ENCODE measurements around the gene IFI27. TPM values are rescaled to one million over a fixed set of nuclear protein-coding genes. Genes with fewer than 3 reads are reported as not detected.

Gene IFI27
- total RNA-seq, 1 donor from 2014 or later = 3.7 TPM

DNA sequence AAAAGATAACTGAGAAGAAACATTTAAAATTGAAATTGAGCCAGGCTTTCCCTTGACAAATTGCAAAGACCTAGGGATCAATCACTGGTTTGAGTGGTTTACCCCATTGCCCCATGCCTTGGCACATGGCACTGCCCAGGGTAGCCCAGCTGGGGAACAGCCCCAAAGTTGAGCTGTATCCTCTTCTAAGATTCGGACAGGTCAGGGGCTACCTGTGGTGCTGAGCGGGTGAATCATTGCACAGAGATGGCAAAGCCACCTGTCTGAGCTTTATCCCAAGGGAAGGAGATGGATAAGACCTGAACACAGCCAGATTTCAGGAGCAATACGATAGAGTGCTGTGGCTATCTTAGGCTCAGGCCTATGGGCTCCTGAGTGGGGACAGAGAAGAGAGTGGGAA, 11.9 kb downstream of the IFI27 start:
- Mint-ChIP-seq H3K9me3 (ENCODE audit: unreplicated experiment) (peaks cover 8% of the 10 kb centered on the region), H3K4me3 (ENCODE audit: unreplicated experiment) (no peak overlapping the region), H3K27ac (ENCODE audit: unreplicated experiment) (no peak overlapping the region), H3K4me1 (ENCODE audit: low read depth, unreplicated experiment) (no peaks in the 10 kb centered on the region), H3K27me3 (ENCODE audit: unreplicated experiment) (peaks cover 2% of the 10 kb centered on the region), H3K36me3 (ENCODE audit: unreplicated experiment) (peaks cover 17% of the 10 kb centered on the region)
- TF ChIP-seq, protein P1, sequence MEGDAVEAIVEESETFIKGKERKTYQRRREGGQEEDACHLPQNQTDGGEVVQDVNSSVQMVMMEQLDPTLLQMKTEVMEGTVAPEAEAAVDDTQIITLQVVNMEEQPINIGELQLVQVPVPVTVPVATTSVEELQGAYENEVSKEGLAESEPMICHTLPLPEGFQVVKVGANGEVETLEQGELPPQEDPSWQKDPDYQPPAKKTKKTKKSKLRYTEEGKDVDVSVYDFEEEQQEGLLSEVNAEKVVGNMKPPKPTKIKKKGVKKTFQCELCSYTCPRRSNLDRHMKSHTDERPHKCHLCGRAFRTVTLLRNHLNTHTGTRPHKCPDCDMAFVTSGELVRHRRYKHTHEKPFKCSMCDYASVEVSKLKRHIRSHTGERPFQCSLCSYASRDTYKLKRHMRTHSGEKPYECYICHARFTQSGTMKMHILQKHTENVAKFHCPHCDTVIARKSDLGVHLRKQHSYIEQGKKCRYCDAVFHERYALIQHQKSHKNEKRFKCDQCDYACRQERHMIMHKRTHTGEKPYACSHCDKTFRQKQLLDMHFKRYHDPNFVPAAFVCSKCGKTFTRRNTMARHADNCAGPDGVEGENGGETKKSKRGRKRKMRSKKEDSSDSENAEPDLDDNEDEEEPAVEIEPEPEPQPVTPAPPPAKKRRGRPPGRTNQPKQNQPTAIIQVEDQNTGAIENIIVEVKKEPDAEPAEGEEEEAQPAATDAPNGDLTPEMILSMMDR (IDR thresholded peaks at IDR 0.05; ENCODE audit: partially characterized antibody, unreplicated experiment) = no peak
- no peak for DNase-seq

DNA sequence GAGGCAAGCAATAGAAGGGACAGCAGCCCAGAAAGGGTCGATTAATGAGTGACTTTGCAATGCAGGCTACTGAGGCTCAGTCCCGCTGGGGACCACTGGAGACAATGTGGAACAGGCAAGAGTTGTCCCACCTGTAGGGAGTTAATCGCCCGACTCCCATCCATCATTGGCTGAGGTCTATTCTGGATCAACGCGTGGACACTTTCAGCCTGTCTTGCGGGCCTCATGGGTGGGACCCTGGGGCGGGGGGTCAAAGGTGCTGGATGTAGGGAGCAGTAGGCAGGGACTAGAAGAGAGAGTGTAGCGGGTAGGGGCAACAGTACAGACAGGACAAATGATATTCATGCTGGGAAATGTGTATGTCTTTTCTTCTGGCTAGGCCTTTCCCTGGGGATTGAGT, 12.8 kb downstream of the IFI27 start:
- Mint-ChIP-seq H3K36me3 (ENCODE audit: unreplicated experiment) (peaks cover 17% of the 10 kb centered on the region), H3K27me3 (ENCODE audit: unreplicated experiment) (peaks cover 2% of the 10 kb centered on the region), H3K9me3 (ENCODE audit: unreplicated experiment) (peaks cover 8% of the 10 kb centered on the region), H3K27ac (ENCODE audit: unreplicated experiment) (no peak overlapping the region), H3K4me1 (ENCODE audit: low read depth, unreplicated experiment) (no peaks in the 10 kb centered on the region), H3K4me3 (ENCODE audit: unreplicated experiment) (no peak overlapping the region)
- DNase-seq = no peak
- TF ChIP-seq, protein P1 (IDR thresholded peaks at IDR 0.05; ENCODE audit: partially characterized antibody, unreplicated experiment) = no peak

DNA sequence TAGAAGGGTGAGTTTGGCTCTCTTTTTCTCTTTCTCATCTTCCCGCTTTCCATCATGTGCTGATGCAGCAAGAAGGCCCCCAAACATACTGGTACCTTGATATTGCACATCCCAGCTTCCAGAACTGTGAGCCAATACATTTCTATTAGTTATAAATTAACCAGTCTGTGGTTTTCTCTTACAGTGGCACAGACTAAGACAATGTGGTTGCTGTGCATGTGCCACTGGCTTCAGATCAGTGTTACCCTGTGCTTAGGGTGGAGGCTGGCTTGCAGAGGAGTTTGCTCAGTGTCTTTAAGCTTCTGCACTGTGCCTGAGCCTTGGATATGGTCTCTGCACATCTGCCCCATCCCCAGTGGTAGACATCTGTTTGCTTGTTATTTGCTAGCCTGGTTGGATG, 13.3 kb downstream of the IFI27 start:
- TF ChIP-seq, protein P1 (IDR thresholded peaks at IDR 0.05; ENCODE audit: partially characterized antibody, unreplicated experiment) = no peak
- H3K4me1 Mint-ChIP-seq (ENCODE audit: low read depth, unreplicated experiment) = no peaks in the 10 kb centered on the region
- no peak for DNase-seq
- H3K27ac Mint-ChIP-seq (ENCODE audit: unreplicated experiment) = no peak overlapping the region
- peaks cover 17% of the 10 kb centered on the region for H3K36me3 Mint-ChIP-seq (ENCODE audit: unreplicated experiment)
- no peak overlapping the region for H3K4me3 Mint-ChIP-seq (ENCODE audit: unreplicated experiment)
- H3K27me3 Mint-ChIP-seq (ENCODE audit: unreplicated experiment) = peaks cover 2% of the 10 kb centered on the region
- H3K9me3 Mint-ChIP-seq (ENCODE audit: unreplicated experiment) = peaks cover 9% of the 10 kb centered on the region

DNA sequence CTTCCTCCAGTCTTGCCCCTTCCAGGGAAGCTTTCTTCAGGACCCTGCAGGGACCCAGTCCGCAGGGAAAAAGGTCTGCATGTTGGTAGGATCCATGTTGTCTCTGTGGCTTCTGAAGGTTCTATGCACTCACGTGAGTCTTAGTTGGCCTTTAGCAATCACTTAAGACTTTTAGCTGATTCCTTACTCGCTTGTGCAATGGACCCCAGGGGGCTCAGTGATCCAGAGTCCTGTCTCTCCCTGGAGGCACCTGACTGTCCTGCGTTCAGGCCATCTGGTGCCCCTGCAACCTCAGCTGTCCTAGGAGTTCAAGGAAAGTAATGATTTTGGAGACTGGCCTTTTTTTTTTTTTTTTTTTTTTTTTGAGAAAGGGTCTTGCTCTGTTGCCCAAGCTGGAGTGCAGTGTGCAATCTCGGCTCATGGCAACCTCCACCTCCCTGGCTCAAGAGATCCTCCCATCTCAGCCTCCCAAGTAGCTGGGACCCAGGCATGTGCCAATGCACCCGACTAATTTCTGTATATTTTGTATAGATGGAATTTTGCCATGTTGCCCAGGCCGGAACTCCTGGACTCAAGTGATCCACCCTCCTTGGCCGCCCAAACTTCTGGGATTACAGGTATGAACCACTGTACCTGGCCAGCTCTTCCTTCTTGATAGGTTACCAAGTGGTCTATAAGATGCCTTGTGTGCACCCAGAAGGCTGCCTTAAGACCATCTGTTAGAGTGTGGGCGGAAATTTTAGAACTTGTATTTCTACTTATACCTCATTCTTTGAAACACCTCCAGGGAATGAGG, 14.2 kb downstream of the IFI27 start:
- Mint-ChIP-seq H3K27me3 (ENCODE audit: unreplicated experiment) (peaks cover 2% of the 10 kb centered on the region), H3K36me3 (ENCODE audit: unreplicated experiment) (peaks cover 17% of the 10 kb centered on the region), H3K27ac (ENCODE audit: unreplicated experiment) (no peak overlapping the region), H3K4me1 (ENCODE audit: low read depth, unreplicated experiment) (no peaks in the 10 kb centered on the region), H3K9me3 (ENCODE audit: unreplicated experiment) (peaks cover 11% of the 10 kb centered on the region), H3K4me3 (ENCODE audit: unreplicated experiment) (no peak overlapping the region)
- no peak for DNase-seq
- TF ChIP-seq, protein P1 (IDR thresholded peaks at IDR 0.05; ENCODE audit: partially characterized antibody, unreplicated experiment) = no peak

DNA sequence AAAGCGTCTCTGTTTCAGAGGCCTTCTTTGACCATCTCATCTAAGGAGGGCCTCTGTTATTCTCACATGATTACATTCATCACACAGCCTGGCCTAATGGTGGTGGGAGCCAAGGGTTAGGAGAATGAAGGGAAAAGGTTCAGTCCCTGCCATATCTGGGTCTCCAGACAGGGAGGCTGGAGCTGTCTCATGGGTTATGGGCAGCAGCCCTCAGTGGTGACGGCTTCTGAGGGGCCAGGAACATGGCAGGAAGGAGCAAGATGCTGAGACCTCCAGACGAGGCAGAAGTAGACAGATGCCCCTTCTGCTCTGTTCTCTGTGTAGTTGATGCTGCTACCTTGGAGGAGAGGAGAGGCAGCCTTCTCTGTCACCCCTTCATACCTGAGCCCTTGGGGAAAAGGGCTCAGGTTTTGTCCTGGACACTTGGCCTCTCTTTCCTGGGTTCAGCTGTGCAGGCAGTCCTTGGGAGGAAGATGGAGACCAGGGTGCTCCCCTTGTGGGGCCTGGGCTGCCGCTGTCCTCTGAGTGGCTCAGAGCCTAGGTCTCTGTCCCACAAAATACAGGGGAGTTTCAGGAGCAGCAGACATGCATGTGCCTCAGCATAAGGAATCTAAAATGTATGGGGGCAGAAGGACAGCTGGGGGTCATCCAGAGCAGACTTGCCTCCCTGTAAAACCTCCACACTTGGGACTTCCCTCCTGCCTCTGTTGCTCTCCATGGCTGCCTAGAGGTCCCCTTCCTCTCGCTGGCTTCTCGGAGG, 15.3 kb downstream of the IFI27 start:
- Mint-ChIP-seq H3K27me3 (ENCODE audit: unreplicated experiment) (peaks cover 2% of the 10 kb centered on the region), H3K27ac (ENCODE audit: unreplicated experiment) (no peak overlapping the region), H3K36me3 (ENCODE audit: unreplicated experiment) (peaks cover 17% of the 10 kb centered on the region), H3K9me3 (ENCODE audit: unreplicated experiment) (peaks cover 13% of the 10 kb centered on the region), H3K4me1 (ENCODE audit: low read depth, unreplicated experiment) (no peaks in the 10 kb centered on the region), H3K4me3 (ENCODE audit: unreplicated experiment) (no peak overlapping the region)
- DNase-seq = no peak
- TF ChIP-seq, protein P1 (IDR thresholded peaks at IDR 0.05; ENCODE audit: partially characterized antibody, unreplicated experiment) = no peak
